OCI-LY1 (cell line): ENCODE data around the gene KIF16B.
"Not testable (repeated sequence)": the region's sequence is repeated elsewhere in the genome, so short reads cannot be mapped to it uniquely, and the experiment has no call there.

Source experiments
- CTCF ChIP-seq: fragments of 200-600 bp; sonication (generic), shearing (Covaris generic); IDR thresholded peaks from 2 replicates; pipeline ENCODE4 v1.5.1; 2017; ENCODE audit warnings: mild to moderate bottlenecking, antibody characterized with exemption, low read length, moderate library complexity, mixed read lengths
- EZH2 ChIP-seq: fragments of 200-600 bp; sonication (generic), shearing (Covaris generic); IDR thresholded peaks from 2 replicates; pipeline ENCODE4 v1.8.0; 2017; ENCODE audit warnings: borderline replicate concordance, mixed run types, mild to moderate bottlenecking, antibody characterized with exemption, low read length, moderate library complexity, mixed read lengths

- TF ChIP-seq CTCF, EZH2: not testable (repeated sequence)
Observed at GRCh38 chr20:16439540-16439939, 133.7 kb downstream of the KIF16B start.
